Fibroblast of skin of back (primary cell): ENCODE results near the gene CCDC148. TPM values are rescaled to one million over a fixed set of nuclear protein-coding genes. Genes with fewer than 3 reads are reported as not detected.

Experiments used
- DNase-seq: peaks from one replicate; pipeline ENCODE4 v3.0.0-alpha.2; 2013
- polyA plus RNA-seq, 2 experiments: library from polyadenylated mRNA; unstranded; fragments of 120-200 nt; gene quantifications; one replicate each; pipeline ENCODE4 v1.2.1, GENCODE V29; 2013; ENCODE audit not compliant: insufficient read length in 2 of 2

The CCDC148 gene
- 0.50 TPM for polyA plus RNA-seq (2013, experiment 1 of 2; ENCODE audit: insufficient read length)
- polyA plus RNA-seq (2013, experiment 2 of 2; ENCODE audit: insufficient read length), result 0.40 TPM

GRCh38 chr2:158456309-158457066 is at the start of gene CCDC148, which contains the start of gene PKP4:
Gene CCDC148 (minus strand): TSS chr2:158456753. CDS start chr2:158456439, 314 bp downstream.
Gene PKP4 (plus strand): TSS chr2:158456952. CDS start chr2:158533185, 76,233 bp downstream.
- peak; percentile 95 for DNase-seq

- no peak for DNase-seq
These were observed 48.9 kb upstream of the CCDC148 start for GRCh38 chr2:158505448-158505934.

- no peak for DNase-seq
These were observed 47.5 kb upstream of the CCDC148 start for GRCh38 chr2:158504088-158504487.

GRCh38 chr2:158502974-158503373 is 46.4 kb upstream of the CCDC148 start:
- peak; percentile 93 for DNase-seq

- no peak for DNase-seq
These were observed 44.7 kb upstream of the CCDC148 start for GRCh38 chr2:158501301-158501700.

GRCh38 chr2:158500333-158500732 is 43.8 kb upstream of the CCDC148 start:
- peak; percentile 53 for DNase-seq

- DNase-seq, result no peak
These were observed 42.8 kb upstream of the CCDC148 start for GRCh38 chr2:158499383-158499782.

GRCh38 chr2:158498749-158499136 is 42.2 kb upstream of the CCDC148 start:
- DNase-seq, result no peak

GRCh38 chr2:158498043-158498748 is 41.6 kb upstream of the CCDC148 start:
- DNase-seq, result no peak

- no peak for DNase-seq
These were observed 40.9 kb upstream of the CCDC148 start for GRCh38 chr2:158497486-158497885.

- DNase-seq, result no peak
These were observed 40.4 kb upstream of the CCDC148 start for GRCh38 chr2:158496986-158497385.

GRCh38 chr2:158495175-158495574 is 38.6 kb upstream of the CCDC148 start:
- DNase-seq, result peak; percentile 93

- DNase-seq, result no peak
These were observed 36.9 kb upstream of the CCDC148 start for GRCh38 chr2:158493458-158493857.

GRCh38 chr2:158491072-158491471 is 34.5 kb upstream of the CCDC148 start:
- no peak for DNase-seq

GRCh38 chr2:158489366-158490112 is 33.0 kb upstream of the CCDC148 start:
- no peak for DNase-seq

- DNase-seq, result no peak
These were observed 32.1 kb upstream of the CCDC148 start for GRCh38 chr2:158488442-158489216.

- peak; percentile 64 for DNase-seq
These were observed 30.9 kb upstream of the CCDC148 start for GRCh38 chr2:158487419-158487818.

- DNase-seq, result peak; percentile 55
These were observed 30.4 kb upstream of the CCDC148 start for GRCh38 chr2:158486970-158487325.

- no peak for DNase-seq
These were observed 29.8 kb upstream of the CCDC148 start for GRCh38 chr2:158486150-158486969.

- no peak for DNase-seq
These were observed 28.5 kb upstream of the CCDC148 start for GRCh38 chr2:158484892-158485556.

GRCh38 chr2:158482594-158482993 is 26.0 kb upstream of the CCDC148 start:
- DNase-seq, result peak; percentile 43
